ENCODE results near the gene OR8B2. TPM values are rescaled to one million over a fixed set of nuclear protein-coding genes. Genes with fewer than 3 reads are reported as not detected.
"Not testable (repeated sequence)": the region's sequence is repeated elsewhere in the genome, so short reads cannot be mapped to it uniquely, and the experiment has no call there.

OR8B2 gene
- total RNA-seq, 1 experiment from 2014 or later: not detected

DNA sequence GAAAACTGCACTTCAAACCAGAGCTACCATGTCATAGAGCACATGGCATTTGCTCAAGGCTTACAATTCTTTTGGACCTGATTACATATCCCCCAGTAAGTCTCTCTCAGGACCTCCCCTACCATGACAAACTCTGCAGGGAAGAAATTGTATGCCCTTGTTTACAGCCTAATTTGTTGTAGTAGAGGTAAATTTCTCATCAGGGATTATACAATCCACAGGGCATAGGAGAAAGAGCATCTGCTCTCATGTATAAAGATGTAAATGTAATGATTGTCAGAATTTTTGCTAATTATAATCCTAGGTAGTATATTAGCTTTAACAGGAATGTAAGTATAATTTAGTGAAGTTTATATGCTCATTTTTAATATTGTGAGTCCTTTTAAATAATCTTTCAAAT lies 14.6 kb upstream of the OR8B2 start, which contains the start of gene OR8B3:
OR8B3 (minus strand) TSS at position 101 of the 400 bp plus-strand sequence. CDS start 1,673 bp downstream, outside the sequence.
- H3K9me3 ChIP-seq (ENCODE audit: low read length): no peaks in the 10 kb centered on the region
- TF ChIP-seq, protein P1, sequence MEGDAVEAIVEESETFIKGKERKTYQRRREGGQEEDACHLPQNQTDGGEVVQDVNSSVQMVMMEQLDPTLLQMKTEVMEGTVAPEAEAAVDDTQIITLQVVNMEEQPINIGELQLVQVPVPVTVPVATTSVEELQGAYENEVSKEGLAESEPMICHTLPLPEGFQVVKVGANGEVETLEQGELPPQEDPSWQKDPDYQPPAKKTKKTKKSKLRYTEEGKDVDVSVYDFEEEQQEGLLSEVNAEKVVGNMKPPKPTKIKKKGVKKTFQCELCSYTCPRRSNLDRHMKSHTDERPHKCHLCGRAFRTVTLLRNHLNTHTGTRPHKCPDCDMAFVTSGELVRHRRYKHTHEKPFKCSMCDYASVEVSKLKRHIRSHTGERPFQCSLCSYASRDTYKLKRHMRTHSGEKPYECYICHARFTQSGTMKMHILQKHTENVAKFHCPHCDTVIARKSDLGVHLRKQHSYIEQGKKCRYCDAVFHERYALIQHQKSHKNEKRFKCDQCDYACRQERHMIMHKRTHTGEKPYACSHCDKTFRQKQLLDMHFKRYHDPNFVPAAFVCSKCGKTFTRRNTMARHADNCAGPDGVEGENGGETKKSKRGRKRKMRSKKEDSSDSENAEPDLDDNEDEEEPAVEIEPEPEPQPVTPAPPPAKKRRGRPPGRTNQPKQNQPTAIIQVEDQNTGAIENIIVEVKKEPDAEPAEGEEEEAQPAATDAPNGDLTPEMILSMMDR (conservative IDR thresholded peaks at IDR 0.05; ENCODE audit: low read depth, low read length): no peak
- TF ChIP-seq EZH2phosphoT487 (IDR thresholded peaks at IDR 0.05; ENCODE audit: borderline replicate concordance, low read length) (no peak), EZH2 (IDR thresholded peaks at IDR 0.05; ENCODE audit: low read length, unreplicated experiment) (no peak)
- POLR2A ChIA-PET (ENCODE audit: unreplicated experiment): no interaction called here
- no peak within 1 kb of the TSS for H3K9ac ChIP-seq (ENCODE audit: low read length)
- CTCF ChIA-PET: no interaction called here
- H3K27ac ChIP-seq (ENCODE audit: low read length): no peak within 1 kb of the TSS
- no peaks in the 10 kb centered on the region for H3F3A ChIP-seq (ENCODE audit: low read length, unreplicated experiment)
- no peaks in the 10 kb centered on the region; the same call in 1 of the 2 replicates for H3K4me1 ChIP-seq (ENCODE audit: insufficient read depth, low read length)
- ATAC-seq: no peak
- no peaks in the 10 kb centered on the region for H3K36me3 ChIP-seq (ENCODE audit: low read depth, low read length)
- no peaks in the 10 kb centered on the region for H4K20me1 ChIP-seq (ENCODE audit: low read length)
- H3K4me2 ChIP-seq (ENCODE audit: low read length): no peak within 1 kb of the TSS
- no TSS peak for BruUV-seq (replicated peaks)
- H2AFZ ChIP-seq (ENCODE audit: low read length): no peak within 1 kb of the TSS
- H3K9me2 ChIP-seq (replicated peaks; ENCODE audit: low read length): no peaks in the 10 kb centered on the region
- no peaks in the 10 kb centered on the region for H3K27me3 ChIP-seq (ENCODE audit: low read length)
- DNase-seq: no peak
- no peak within 1 kb of the TSS for H3K4me3 ChIP-seq (ENCODE audit: low read length)
- H3K79me2 ChIP-seq (ENCODE audit: low read length): no peaks in the 10 kb centered on the region
- intact Hi-C loops (cut with micrococcal nuclease): no loop called here

DNA sequence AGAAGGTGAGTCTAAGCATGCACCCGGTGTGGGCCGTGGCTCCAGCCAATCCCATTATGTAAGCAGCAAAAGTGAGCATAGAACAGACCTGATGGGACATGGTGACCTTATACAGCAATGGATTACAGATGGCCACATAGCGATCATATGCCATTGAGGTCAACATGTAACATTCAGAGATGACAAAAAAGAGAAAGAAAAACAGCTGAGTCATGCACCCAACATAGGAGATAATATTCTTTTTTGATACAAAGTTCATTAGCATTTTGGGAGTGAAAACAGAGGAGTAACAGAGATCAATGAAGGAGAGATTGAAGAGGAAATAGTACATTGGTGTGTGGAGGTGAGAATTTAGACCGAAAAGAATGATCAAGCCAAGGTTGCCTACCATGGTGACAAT lies 12.5 kb upstream of the OR8B2 start:
- CTCF ChIA-PET; H4K20me1 ChIP-seq (ENCODE audit: low read length); H3K9me2 ChIP-seq (replicated peaks; ENCODE audit: low read length); H2AFZ ChIP-seq (ENCODE audit: low read length); DNase-seq; POLR2A ChIA-PET (ENCODE audit: unreplicated experiment); H3F3A ChIP-seq (ENCODE audit: low read length, unreplicated experiment); H3K27me3 ChIP-seq (ENCODE audit: low read length); H3K27ac ChIP-seq (ENCODE audit: low read length); H3K4me1 ChIP-seq (ENCODE audit: insufficient read depth, low read length); H3K9ac ChIP-seq (ENCODE audit: low read length); H3K4me2 ChIP-seq (ENCODE audit: low read length); H3K4me3 ChIP-seq (ENCODE audit: low read length); BruUV-seq (replicated peaks); intact Hi-C loops (cut with micrococcal nuclease); H3K9me3 ChIP-seq (ENCODE audit: low read length); H3K36me3 ChIP-seq (ENCODE audit: low read depth, low read length); H3K79me2 ChIP-seq (ENCODE audit: low read length); ATAC-seq: not testable (repeated sequence)

DNA sequence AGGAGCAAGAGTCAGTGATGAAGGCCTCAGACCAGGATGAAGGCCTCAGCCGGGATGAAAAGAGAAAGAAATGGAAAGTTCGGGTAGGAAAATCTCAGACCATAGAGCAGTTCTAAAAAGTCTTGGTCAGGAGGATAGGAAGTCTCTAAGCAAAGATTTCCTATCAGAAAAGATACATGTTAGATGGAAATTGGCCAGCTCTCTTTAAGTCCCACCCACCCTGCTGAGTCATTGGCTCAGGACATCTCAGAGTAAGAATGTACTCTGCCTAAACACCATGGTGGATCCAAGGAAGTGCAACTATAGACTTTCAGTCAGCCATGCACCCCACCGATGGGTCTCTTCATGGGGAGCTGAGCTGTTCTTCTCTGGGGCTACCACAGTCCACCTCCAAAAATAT lies 10.1 kb upstream of the OR8B2 start:
- no TSS peak for BruUV-seq (replicated peaks)

DNA sequence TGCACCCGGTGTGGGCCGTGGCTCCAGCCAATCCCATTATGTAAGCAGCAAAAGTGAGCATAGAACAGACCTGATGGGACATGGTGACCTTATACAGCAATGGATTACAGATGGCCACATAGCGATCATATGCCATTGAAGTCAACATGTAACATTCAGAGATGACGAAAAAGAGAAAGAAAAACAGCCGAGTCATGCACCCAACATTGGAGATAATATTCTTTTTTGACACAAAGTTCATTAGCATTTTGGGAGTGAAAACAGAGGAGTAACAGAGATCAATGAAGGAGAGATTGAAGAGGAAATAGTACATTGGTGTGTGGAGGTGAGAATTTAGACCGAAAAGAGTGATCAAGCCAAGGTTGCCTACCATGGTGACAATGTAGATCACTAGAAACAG lies 1.4 kb downstream of the OR8B2 start:
- H3K9ac ChIP-seq (ENCODE audit: low read length); H4K20me1 ChIP-seq (ENCODE audit: low read length); H3K9me3 ChIP-seq (ENCODE audit: low read length); ATAC-seq; H3K4me2 ChIP-seq (ENCODE audit: low read length); intact Hi-C loops (cut with micrococcal nuclease); BruUV-seq (replicated peaks); DNase-seq; H3K9me2 ChIP-seq (replicated peaks; ENCODE audit: low read length); H3K27ac ChIP-seq (ENCODE audit: low read length); H3K4me1 ChIP-seq (ENCODE audit: insufficient read depth, low read length); H3K79me2 ChIP-seq (ENCODE audit: low read length); H3K36me3 ChIP-seq (ENCODE audit: low read depth, low read length); H3K4me3 ChIP-seq (ENCODE audit: low read length); H3F3A ChIP-seq (ENCODE audit: low read length, unreplicated experiment); CTCF ChIA-PET; H2AFZ ChIP-seq (ENCODE audit: low read length); POLR2A ChIA-PET (ENCODE audit: unreplicated experiment): not testable (repeated sequence)
- H3K27me3 ChIP-seq (ENCODE audit: low read length): peaks cover 20% of the 10 kb centered on the region

More for the DNA sequence above, 10.1 kb upstream of the OR8B2 start:
- Histone ChIP-seq H3K36me3 (ENCODE audit: low read depth, low read length) (no peaks in the 10 kb centered on the region), H3K9me3 (ENCODE audit: low read length) (no peaks in the 10 kb centered on the region), H3K4me1 (ENCODE audit: insufficient read depth, low read length) (no peaks in the 10 kb centered on the region), H3K9me2 (replicated peaks; ENCODE audit: low read length) (no peaks in the 10 kb centered on the region), H3K4me3 (ENCODE audit: low read length) (no peak overlapping the region), H3K9ac (ENCODE audit: low read length) (no peak overlapping the region), H3F3A (ENCODE audit: low read length, unreplicated experiment) (no peaks in the 10 kb centered on the region), H4K20me1 (ENCODE audit: low read length) (no peaks in the 10 kb centered on the region), H3K4me2 (ENCODE audit: low read length) (no peak overlapping the region), H3K79me2 (ENCODE audit: low read length) (no peaks in the 10 kb centered on the region), H3K27me3 (ENCODE audit: low read length) (peaks cover 7% of the 10 kb centered on the region; the same call in 1 of the 2 replicates), H3K27ac (ENCODE audit: low read length) (no peak overlapping the region), H2AFZ (ENCODE audit: low read length) (no peak overlapping the region)
- ATAC-seq (no peak), DNase-seq (peak; percentile 40)
- intact Hi-C loops (cut with micrococcal nuclease): no loop called here
- ChIA-PET POLR2A (ENCODE audit: unreplicated experiment) (no interaction called here), CTCF (no interaction called here)
- TF ChIP-seq, protein P1 (conservative IDR thresholded peaks at IDR 0.05; ENCODE audit: low read depth, low read length): no peak
- TF ChIP-seq EZH2 (IDR thresholded peaks at IDR 0.05; ENCODE audit: low read length, unreplicated experiment): no peak
- no peak for TF ChIP-seq EZH2phosphoT487 (IDR thresholded peaks at IDR 0.05; ENCODE audit: borderline replicate concordance, low read length)
